Sigmoid colon (tissue), 4 donors: ENCODE data around the gene CLRN3.

Source experiments
- CTCF ChIP-seq, 4 experiments: fragments of 450-650 bp in 3 of 4; fragments of 200-600 bp in 1 of 4; IDR thresholded peaks; one replicate each; pipeline ENCODE4 v1.5.1; 2016 to 2019; ENCODE audit warnings: antibody characterized with exemption in 4 of 4, mild to moderate bottlenecking in 3 of 4, moderate library complexity in 2 of 4
- POLR2A ChIP-seq, 2 donors: fragments of 450-650 bp; IDR thresholded peaks; one replicate each; pipeline ENCODE4 v1.6.1; 2016; ENCODE audit warnings: antibody characterized with exemption in 2 of 2, mild to moderate bottlenecking in 2 of 2, moderate library complexity in 2 of 2
- POLR2AphosphoS5 ChIP-seq, 4 donors: sonication (generic); formaldehyde crosslinking; IDR thresholded peaks; one replicate each; pipeline ENCODE4 v1.6.1; 2017; ENCODE audit warnings: antibody characterized with exemption in 4 of 4

DNA sequence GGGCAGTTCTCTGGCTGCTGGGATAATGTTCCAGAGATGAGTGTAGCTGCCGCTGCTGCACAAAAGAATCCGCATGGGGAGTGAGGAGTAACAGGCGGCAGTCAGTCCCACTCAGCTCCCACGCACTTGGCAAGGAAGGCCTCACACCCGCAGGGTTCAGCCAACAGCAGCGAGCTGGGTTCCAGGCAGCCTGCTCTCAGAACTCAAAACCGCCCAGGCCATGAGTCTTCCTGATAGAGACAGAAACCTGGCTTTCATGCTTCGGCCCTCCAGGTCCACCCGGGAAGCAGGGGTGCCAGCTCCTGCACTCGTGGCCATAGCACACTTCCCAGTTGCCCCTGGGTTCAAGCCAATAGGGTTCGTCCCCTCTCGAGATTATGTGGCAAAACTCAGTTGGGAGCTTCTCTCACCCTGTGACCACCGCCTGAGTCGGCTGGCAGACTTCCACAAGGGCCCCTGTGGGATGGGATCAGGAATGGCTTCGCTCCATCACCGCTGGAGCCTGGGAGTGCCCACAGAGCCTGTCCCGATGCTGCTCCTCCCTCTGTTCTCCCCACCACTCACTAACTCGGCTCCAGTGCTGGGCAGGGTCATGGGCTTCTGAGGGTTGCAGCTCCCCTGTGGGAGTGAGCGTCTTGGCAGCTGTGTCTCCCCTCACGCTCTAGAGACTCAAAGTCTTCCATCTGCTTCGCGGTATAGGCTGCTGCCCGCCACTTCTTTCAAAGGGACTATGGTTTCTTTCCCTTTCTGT is 20.6 kb downstream of the CLRN3 start:
- TF ChIP-seq CTCF (IDR thresholded peaks at IDR 0.05), result no peak
- TF ChIP-seq POLR2A (IDR thresholded peaks at IDR 0.05), result no peak
- no peak for TF ChIP-seq POLR2AphosphoS5 (IDR thresholded peaks at IDR 0.05)
